GM12878 (cell line): Measurements from ENCODE around the gene HORMAD2. TPM values are rescaled to one million over a fixed set of nuclear protein-coding genes. Genes with fewer than 3 reads are reported as not detected.

Experiments used
- ATAC-seq: fragments of 200-7000 bp; cut with Tn5 transposase; 3 replicates; pipeline ENCODE4 v1.9.1; 2020; ENCODE audit warnings: mild to moderate bottlenecking, moderate library complexity
- BruUV-seq: library from RNA; stranded (reverse); fragments of 400-500 nt; replicated peaks from 2 replicates; lab custom pipeline; 2021; lab: Mats Ljungman, UMichigan
- CTCF ChIA-PET: fragments of 300-600 bp; sonication (Branson Sonifier 250); formaldehyde crosslinking; extraction: SDS; loops from one replicate; lab custom pipeline; 2021; ENCODE audit warnings: inconsistent platforms; lab: Yijun Ruan, JAX
- POLR2A ChIA-PET: fragments of 350-600 bp; formaldehyde crosslinking; extraction: SDS; loops from one replicate; lab custom pipeline; 2021; ENCODE audit warnings: inconsistent platforms; lab: Charles Lee
- RAD21 ChIA-PET: fragments of 300-600 bp; sonication (Branson Sonifier 250); formaldehyde crosslinking; loops from one replicate; lab custom pipeline; 2023; ENCODE audit warnings: antibody characterized with exemption; ENCODE audit not compliant: unreplicated experiment; lab: Charles Lee
- SMC1A ChIA-PET: fragments of 300-600 bp; sonication (Branson Sonifier 250); formaldehyde crosslinking; loops from one replicate; lab custom pipeline; 2023; ENCODE audit not compliant: unreplicated experiment, uncharacterized antibody; lab: Charles Lee
- DNase-seq: peaks from one replicate; pipeline ENCODE4 v3.0.0-alpha.2; 2011; ENCODE audit warnings: low read depth, low spot score
- FAIRE-seq: peaks from 3 replicates; lab custom pipeline; 2011; peaks lifted over from hg19 to GRCh38; lab: Jason Lieb, UNC
- H2AFZ ChIP-seq: 2 replicates; pipeline ENCODE4 v1.6.0; 2011; ENCODE audit warnings: low read depth, low read length, control low read depth; ENCODE audit not compliant: control insufficient read depth
- H3K27ac ChIP-seq: 2 replicates; pipeline ENCODE4 v1.5.1; 2011; ENCODE audit warnings: control low read depth; ENCODE audit not compliant: control insufficient read depth, insufficient read depth
- H3K27me3 ChIP-seq, 2 experiments: replicated peaks in 1 of 2; 2 replicates each; pipeline versions ENCODE4 v1.6.0 to v1.6.1; 2011; ENCODE audit warnings: low read length in 1 of 2; ENCODE audit not compliant: control insufficient read depth in 2 of 2, insufficient read depth in 2 of 2
- H3K36me3 ChIP-seq, 2 experiments: 2 replicates each; pipeline ENCODE4 v1.5.1; 2011; ENCODE audit warnings: low read length in 1 of 2; ENCODE audit not compliant: control insufficient read depth in 2 of 2, insufficient read depth in 2 of 2
- H3K4me1 ChIP-seq: 2 replicates; pipeline ENCODE4 v1.6.1; 2011; ENCODE audit warnings: mild to moderate bottlenecking, low read length, moderate library complexity, mixed read lengths; ENCODE audit not compliant: control insufficient read depth, insufficient read depth
- H3K4me2 ChIP-seq: 2 replicates; pipeline ENCODE4 v1.6.0; 2011; ENCODE audit warnings: control low read depth; ENCODE audit not compliant: control insufficient read depth, insufficient read depth
- H3K4me3 ChIP-seq: fragments of 200-600 bp; sonication (generic); 2 replicates; pipeline ENCODE4 v1.5.1; 2016
- H3K79me2 ChIP-seq: 2 replicates; pipeline ENCODE4 v1.6.0; 2011; ENCODE audit warnings: low read length; ENCODE audit not compliant: control insufficient read depth, insufficient read depth
- H3K9ac ChIP-seq: 2 replicates; pipeline ENCODE4 v1.8.0; 2011; ENCODE audit warnings: low read length, control low read depth, mixed read lengths; ENCODE audit not compliant: control insufficient read depth, insufficient read depth
- H3K9me3 ChIP-seq: replicated peaks from 3 replicates; pipeline ENCODE4 v1.5.1; 2011; ENCODE audit warnings: mild to moderate bottlenecking, low read length; ENCODE audit not compliant: control insufficient read depth, insufficient read depth
- H4K20me1 ChIP-seq: 2 replicates; pipeline ENCODE4 v1.6.0; 2011; ENCODE audit not compliant: control insufficient read depth, insufficient read depth
- CHD1 ChIP-seq: IDR thresholded peaks from 2 replicates; pipeline ENCODE4 v1.6.1; 2012; ENCODE audit warnings: low read depth, low read length, improper control_type of control experiment
- CREB1 ChIP-seq: IDR thresholded peaks from 2 replicates; pipeline ENCODE4 v1.6.1; 2012; ENCODE audit warnings: low read depth, mild to moderate bottlenecking, inconsistent platforms
- FOS ChIP-seq: IDR thresholded peaks from 3 replicates; pipeline ENCODE4 v1.6.1; 2011; ENCODE audit warnings: borderline replicate concordance; ENCODE audit not compliant: insufficient read length; ENCODE audit errors: extremely low read depth
- GATAD2B ChIP-seq: fragments of 450-650 bp; conservative IDR thresholded peaks from 2 replicates; pipeline ENCODE4 v1.6.1; 2017; ENCODE audit warnings: low read depth, mild to moderate bottlenecking, moderate library complexity
- HDGF ChIP-seq: fragments of 450-650 bp; IDR thresholded peaks from 2 replicates; pipeline ENCODE4 v1.6.1; 2016; ENCODE audit warnings: antibody characterized with exemption
- ZNF274 ChIP-seq: IDR thresholded peaks from one replicate; pipeline ENCODE4 v1.8.0; 2011; ENCODE audit not compliant: insufficient read length, insufficient read depth
- ZNF622 ChIP-seq: fragments of 450-650 bp; IDR thresholded peaks from 2 replicates; pipeline ENCODE4 v1.6.1; 2017; ENCODE audit warnings: mild to moderate bottlenecking, inconsistent platforms
- WGBS: methylation state at CpG from one replicate; pipeline ENCODE4 v1.1.6; 2016; ENCODE audit warnings: low lambda C conversion rate; ENCODE audit not compliant: insufficient replicate concordance, insufficient coverage; ENCODE audit errors: missing lambda C conversion rate; 5-methylcytosine and 5-hydroxymethylcytosine counted together
- in situ Hi-C: fragments of 300-500 bp; cut with MboI; formaldehyde crosslinking; loops from 9 replicates; pipeline ENCODE4 v1.14.3; 2018; ENCODE audit warnings: mixed read lengths
- intact Hi-C: fragments of 100-400 bp; cut with micrococcal nuclease; formaldehyde crosslinking; loops from one replicate; pipeline ENCODE4 v1.14.2; 2022; ENCODE audit not compliant: unreplicated experiment
- polyA plus RNA-seq, 11 experiments: library from polyadenylated mRNA; depleted of rRNA in 4 of 11; unstranded in 6 of 11; stranded (reverse) in 5 of 11; fragments of >200 nt; fragmentation: Nextera tagmentation in 4 of 11; fragmentation: Illumina TruSeq in 1 of 11; extraction: Ambion mirVana in 4 of 11; extraction: Trizol in 1 of 11; gene quantifications; 1 replicate in 1 of 11; 2 replicates in 10 of 11; pipeline versions ENCODE4 v1.2.1 to v1.2.3, GENCODE V29; 2011 to 2016; ENCODE audit warnings: inconsistent platforms in 2 of 11, missing spikeins in 2 of 11, low read depth in 1 of 11
- total RNA-seq, 4 experiments: library from RNA; depleted of rRNA in 3 of 4; stranded (reverse); fragments of >200 nt in 3 of 4; fragmentation: Illumina TruSeq in 1 of 4; extraction: Trizol in 1 of 4; gene quantifications; 2 replicates each; pipeline versions ENCODE4 v1.2.1 to v1.2.3, GENCODE V29; 2013 to 2021
- TF ChIP-seq, protein P1 (sequence below): fragments of 450-650 bp; IDR thresholded peaks from 2 replicates; pipeline ENCODE4 v1.6.1; 2017; ENCODE audit warnings: borderline replicate concordance

Gene HORMAD2
- total and polyA plus RNA-seq, 10 of the 15 experiments (the other 5 are each of a cell fraction or from before 2014, with no cell fraction given), result 0.07 to 0.13 TPM; not detected in 8

DNA sequence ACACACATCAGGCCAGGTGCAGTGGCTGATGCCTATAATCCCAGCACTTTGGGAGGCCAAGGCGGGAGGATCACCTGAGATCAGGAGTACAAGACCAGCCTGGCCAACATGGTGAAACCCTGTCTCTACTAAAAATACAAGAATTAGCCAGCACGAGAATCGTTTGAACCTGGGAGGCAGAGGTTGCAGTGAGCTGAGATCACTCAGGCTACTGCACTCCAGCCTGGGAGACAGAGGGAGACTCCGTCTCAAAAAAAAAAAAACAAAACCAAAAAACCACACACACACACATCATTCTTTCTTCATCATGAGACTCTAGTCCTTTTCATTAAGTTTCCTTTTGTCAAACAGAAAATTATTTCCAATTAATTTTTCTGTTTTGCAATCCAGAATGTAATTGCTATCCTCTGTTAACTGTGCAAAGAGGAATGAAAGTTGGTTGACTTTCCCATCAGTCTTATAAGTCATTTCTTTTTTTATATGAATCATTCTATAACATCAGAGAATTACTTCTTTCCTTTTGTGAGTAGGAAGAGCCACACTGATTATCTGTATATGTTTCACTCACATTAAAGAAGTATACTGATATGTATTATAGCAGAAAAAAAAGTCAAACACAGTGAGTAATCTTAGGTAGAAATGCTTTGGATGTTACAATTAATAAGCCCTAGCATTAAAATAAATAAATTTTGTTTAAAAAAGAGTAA lies 52.2 kb downstream of the HORMAD2 start:
- Histone ChIP-seq H3K9me3 (no peaks in the 10 kb centered on the region), H3K9ac (no peak overlapping the region), H3K79me2 (no peaks in the 10 kb centered on the region), H3K36me3 (no peaks in the 10 kb centered on the region), H3K4me3 (no peak overlapping the region), H4K20me1 (no peaks in the 10 kb centered on the region), H3K4me1 (no peaks in the 10 kb centered on the region), H3K4me2 (no peak overlapping the region), H3K27me3 (no peaks in the 10 kb centered on the region; a peak in 1 of 4 replicates), H3K27ac (no peak overlapping the region), H2AFZ (no peak overlapping the region)
- DNase-seq, result no peak
- ChIA-PET SMC1A (no interaction called here), CTCF (interaction anchor here (0.8 kb wide), 1 partner anchor 10 kb away, joined by 3 read pairs; no protein-coding TSS in a partner anchor), RAD21 (no interaction called here), POLR2A (no interaction called here)
- FAIRE-seq, result no peak
- BruUV-seq, result no TSS peak
- 37% methylated on average over 4 of the region's 4 CpGs for WGBS
- in situ Hi-C loops, result no loop called here
- TF ChIP-seq ZNF274 (no peak), GATAD2B (no peak), ZNF622 (no peak), CREB1 (no peak), CHD1 (no peak), HDGF (no peak), FOS (no peak)
- TF ChIP-seq, protein P1, sequence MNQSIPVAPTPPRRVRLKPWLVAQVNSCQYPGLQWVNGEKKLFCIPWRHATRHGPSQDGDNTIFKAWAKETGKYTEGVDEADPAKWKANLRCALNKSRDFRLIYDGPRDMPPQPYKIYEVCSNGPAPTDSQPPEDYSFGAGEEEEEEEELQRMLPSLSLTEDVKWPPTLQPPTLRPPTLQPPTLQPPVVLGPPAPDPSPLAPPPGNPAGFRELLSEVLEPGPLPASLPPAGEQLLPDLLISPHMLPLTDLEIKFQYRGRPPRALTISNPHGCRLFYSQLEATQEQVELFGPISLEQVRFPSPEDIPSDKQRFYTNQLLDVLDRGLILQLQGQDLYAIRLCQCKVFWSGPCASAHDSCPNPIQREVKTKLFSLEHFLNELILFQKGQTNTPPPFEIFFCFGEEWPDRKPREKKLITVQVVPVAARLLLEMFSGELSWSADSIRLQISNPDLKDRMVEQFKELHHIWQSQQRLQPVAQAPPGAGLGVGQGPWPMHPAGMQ, result no peak
- no peak for ATAC-seq
- intact Hi-C loops, result no loop called here
